ENCODE results near the gene TSPAN18.

The TSPAN18 gene

DNA sequence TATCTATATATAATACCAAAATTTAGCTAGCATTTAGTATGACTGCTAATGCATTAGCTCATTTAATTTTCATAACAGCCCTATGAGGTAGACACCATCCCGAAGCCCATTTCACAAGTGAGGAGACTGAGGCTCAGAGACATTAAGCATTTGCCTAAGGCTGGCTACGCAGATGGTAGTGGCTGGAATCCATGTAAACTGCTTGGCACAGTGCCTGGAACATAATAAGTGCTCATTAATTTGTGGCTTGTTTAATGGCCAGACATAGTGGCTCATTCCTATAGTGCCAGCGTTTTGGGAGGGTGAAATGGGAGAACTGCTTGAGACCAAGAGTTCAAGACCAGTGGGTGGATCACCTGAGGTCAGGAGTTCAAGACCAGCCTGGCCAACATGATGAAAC, 241.7 kb downstream of the TSPAN18 start:
- TF ChIP-seq, protein P1, sequence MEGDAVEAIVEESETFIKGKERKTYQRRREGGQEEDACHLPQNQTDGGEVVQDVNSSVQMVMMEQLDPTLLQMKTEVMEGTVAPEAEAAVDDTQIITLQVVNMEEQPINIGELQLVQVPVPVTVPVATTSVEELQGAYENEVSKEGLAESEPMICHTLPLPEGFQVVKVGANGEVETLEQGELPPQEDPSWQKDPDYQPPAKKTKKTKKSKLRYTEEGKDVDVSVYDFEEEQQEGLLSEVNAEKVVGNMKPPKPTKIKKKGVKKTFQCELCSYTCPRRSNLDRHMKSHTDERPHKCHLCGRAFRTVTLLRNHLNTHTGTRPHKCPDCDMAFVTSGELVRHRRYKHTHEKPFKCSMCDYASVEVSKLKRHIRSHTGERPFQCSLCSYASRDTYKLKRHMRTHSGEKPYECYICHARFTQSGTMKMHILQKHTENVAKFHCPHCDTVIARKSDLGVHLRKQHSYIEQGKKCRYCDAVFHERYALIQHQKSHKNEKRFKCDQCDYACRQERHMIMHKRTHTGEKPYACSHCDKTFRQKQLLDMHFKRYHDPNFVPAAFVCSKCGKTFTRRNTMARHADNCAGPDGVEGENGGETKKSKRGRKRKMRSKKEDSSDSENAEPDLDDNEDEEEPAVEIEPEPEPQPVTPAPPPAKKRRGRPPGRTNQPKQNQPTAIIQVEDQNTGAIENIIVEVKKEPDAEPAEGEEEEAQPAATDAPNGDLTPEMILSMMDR (IDR thresholded peaks at IDR 0.05): no peak

GRCh38 chr11:44969651-44970252, 243.0 kb downstream of the TSPAN18 start:
- TF ChIP-seq, protein P1 (IDR thresholded peaks at IDR 0.05): no peak

- TF ChIP-seq, protein P1 (IDR thresholded peaks at IDR 0.05): no peak
These were observed 243.5 kb downstream of the TSPAN18 start for GRCh38 chr11:44970293-44970692.

GRCh38 chr11:44971185-44971584, 244.4 kb downstream of the TSPAN18 start:
- TF ChIP-seq, protein P1 (IDR thresholded peaks at IDR 0.05): no peak

DNA sequence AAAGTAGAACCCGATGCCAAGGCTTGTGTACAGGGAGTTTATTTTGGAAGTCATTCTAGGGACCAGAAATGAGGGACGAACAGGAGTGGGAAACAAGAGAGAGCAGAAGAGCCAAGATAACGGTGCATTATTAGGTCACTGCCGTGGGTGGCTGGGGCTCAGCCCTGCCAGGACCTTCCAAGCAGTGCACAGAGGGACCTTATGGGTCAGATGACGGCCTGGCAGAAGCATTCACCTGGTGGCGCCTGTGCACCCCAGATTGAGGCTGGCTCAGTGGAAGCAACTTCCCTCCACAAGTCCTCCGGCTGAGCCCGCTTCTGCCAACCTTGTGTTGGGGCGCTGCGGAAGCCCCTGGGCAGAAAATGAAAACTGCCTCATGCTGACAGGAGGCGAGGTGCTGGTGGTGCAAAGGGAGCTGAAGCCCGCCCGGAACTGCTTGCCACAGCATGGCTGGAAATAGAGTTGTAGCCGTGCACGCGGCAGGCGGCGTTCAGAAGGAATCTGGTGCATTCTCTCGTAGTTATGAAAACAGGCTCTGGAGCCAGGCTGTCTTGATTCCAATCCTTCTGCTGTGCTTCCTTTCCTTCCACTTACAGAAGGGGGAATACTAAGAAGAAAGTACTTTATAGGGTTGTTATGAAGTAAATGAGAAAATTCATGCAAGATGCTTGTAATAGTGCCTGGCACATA, 246.1 kb downstream of the TSPAN18 start:
- TF ChIP-seq, protein P1 (IDR thresholded peaks at IDR 0.05): no peak

DNA sequence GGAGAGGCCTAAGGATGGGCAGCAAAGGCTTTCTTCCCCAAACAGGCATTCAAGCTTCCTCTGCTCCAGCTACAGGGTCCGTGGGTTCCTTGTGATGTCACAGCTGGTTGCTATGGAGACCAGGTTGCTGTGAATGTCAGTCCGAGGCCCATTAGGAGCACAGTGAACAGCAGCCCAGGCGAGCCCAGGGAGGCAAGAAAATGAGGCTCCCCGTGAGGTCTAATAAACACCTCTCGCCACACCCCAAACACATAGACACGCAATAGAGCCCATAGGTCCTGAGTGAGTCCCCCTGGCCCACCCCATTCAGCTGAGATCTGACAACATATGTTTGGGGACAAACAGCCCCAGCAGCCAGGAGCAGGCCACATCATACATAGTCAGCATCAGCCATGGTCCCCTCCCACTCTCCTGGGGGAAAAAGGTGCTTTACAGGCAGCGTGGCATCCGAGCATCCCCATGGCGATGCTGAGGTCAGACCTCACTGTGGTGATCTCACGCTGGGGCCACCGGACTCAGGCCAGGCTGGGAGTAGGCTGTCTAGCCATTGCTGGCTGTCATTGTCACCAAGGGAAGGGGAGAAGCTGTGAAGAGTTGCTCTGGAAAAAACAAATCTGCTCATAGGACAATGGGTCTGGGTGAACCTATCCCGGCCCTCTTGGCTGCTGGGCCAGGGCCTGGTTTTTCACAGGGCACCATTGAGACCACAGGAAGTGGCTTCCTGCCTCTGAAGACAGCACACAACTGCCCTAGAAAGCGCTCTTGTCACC, 247.1 kb downstream of the TSPAN18 start:
- TF ChIP-seq, protein P1 (IDR thresholded peaks at IDR 0.05): no peak

DNA sequence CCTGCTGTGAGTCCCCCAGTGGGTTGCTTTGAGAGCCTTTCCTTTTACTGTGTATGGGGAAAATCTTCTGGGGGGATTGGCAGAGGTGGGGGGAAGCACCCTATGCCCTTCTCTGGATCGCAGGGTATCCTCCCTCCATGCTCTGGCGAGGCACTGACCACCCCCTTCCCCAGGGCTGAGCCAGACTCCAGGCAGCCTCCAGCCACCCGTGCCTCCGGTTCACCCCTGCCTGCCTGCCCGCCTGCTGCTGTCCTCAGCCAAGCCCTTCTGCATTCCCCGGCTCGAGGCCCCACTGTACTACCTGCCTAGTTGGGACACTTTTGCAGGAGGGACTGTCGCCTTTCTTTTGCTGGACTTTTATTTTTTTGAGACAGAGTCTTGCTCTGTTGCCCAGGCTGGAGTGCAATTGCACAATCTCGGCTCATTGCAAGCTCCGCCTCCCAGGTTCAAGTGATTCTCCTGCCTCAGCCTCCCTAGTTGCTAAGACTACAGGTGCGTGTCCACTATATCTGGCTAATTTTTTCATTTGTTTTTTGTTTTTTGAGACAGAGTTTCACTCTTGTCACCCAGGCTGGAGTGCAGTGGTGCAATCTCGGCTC, 247.7 kb downstream of the TSPAN18 start:
- TF ChIP-seq, protein P1 (IDR thresholded peaks at IDR 0.05): no peak
